LHCN-M2 (cell line): ENCODE data around the gene SYNE1. TPM values are rescaled to one million over a fixed set of nuclear protein-coding genes. Genes with fewer than 3 reads are reported as not detected.

ENCODE experiments used
- DNase-seq: peaks from one replicate; pipeline ENCODE4 v3.0.0-alpha.2; 2012; ENCODE audit warnings: low read depth
- total RNA-seq: library from RNA; depleted of rRNA; stranded (reverse); fragments of >200 nt; gene quantifications from 2 replicates; pipeline ENCODE4 v1.2.3, GENCODE V29; 2014

The SYNE1 gene
- total RNA-seq, 1 experiment from 2014 or later = 55.1 TPM

GRCh38 chr6:152236370-152237097, 400.6 kb downstream of the SYNE1 start:
- no peak for DNase-seq

DNA sequence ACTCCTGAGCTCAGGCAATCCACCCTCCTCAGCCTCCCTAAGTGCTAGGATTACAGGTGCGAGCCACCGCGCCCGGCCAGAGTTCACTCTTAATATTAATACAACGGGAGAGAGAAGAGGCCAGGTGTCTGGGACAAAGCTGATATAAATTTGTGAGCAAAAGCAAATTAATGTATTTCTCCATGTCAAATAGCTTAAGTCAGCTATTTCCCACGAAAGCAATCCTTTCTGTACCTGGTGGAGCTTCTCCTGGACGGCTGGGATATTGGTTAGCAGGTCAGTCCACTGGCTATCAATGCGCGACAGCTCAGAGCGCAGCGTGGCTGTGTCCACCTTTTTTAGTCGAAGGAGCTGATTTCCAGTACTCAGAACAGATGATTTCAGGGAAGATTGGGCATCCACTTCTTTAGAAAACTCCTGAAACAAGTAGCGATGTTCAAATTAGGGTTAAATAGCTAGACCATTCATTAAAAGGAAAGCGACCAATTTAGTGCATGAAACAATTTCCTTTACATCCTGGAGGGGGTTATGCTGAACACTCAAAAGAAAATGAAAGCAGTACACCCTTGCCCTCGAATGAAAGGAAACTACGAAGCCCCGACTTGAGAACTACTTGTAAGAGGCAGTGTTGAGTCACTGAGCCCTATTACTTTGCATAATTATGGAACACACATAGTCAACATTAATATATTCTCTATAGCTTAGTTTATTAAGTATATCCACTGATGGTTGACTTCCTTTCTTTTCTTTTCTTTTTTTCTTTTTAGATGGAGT, 403.4 kb downstream of the SYNE1 start:
- no peak for DNase-seq

GRCh38 chr6:152232501-152233151, 404.5 kb downstream of the SYNE1 start:
- DNase-seq = peak; percentile 25

DNA sequence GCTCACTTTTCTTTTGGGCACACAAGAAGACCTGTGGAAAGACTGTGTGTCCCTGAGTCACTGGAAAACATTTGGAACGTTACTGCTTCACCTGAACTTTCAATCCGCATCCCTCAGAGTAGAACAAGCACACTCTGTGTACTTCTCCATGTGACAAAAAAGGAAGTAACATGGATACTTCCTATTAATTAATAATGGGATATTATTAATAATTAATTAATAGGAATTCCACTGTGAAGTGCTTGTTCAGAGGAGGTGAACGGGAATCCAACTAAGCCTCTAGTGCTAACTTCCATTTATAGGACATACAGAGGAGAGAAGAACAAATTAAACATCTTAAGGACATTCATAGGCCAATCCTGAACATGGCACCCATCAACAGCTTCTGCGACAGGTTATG, 407.8 kb downstream of the SYNE1 start:
- no peak for DNase-seq

- DNase-seq = no peak
Measured at GRCh38 chr6:152226119-152226518, 411.0 kb downstream of the SYNE1 start.

DNA sequence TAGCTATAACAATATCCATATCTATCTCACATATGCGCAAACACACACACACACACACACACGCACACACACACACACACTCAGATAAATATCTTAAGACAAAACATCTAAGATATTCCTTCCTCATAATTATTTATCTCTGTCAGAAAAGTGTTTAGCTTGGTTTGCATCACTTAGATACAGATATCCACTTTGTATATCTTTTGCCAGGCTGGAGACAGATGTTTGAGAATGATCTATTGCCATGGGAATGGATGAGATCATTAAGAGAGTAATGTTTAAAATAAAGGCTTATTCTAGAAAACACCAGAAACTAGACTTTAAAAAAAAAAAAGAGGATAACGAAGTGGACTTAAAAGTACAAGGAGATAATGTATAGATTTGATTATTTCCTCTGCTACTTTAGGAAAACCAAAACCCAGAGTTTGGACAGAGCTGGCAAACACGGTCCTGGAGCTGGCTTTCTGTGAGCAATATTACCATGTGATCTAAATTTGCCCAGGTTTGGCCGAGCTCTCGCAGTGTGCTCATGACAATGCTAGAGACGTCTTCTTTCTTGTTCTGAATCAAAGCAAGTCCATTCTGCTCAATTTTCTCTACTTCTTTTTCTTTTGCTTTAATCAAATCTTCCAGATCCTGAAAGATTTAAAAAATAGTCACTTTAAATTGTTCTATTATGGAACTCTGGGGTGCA, 411.8 kb downstream of the SYNE1 start:
- DNase-seq = peak; percentile 8

DNA sequence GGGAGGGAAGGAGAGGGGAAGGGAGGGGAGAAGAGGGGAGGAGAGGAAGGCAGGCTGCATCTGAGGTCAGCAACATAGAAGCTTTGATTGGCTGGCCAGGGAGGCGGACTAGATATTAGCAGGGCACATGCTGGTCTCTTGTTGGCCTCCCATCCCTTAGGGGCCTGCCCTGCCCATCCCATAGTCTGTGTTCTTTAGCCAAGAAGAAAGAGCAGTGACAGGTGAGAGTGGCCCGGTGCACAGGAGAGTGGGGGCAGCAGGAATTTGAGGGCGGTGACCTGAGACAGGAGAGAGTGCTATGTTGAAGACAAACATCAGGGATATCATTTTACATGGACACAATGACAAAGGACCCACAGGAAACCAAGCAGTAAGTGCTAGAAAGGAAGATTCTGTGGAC, 413.5 kb downstream of the SYNE1 start:
- DNase-seq = no peak

GRCh38 chr6:152221806-152222628, 415.1 kb downstream of the SYNE1 start:
- DNase-seq = no peak

- DNase-seq = no peak
Measured at GRCh38 chr6:152220786-152221185, 416.4 kb downstream of the SYNE1 start.

- no peak for DNase-seq
Measured at GRCh38 chr6:152218887-152219286, 418.3 kb downstream of the SYNE1 start.

DNA sequence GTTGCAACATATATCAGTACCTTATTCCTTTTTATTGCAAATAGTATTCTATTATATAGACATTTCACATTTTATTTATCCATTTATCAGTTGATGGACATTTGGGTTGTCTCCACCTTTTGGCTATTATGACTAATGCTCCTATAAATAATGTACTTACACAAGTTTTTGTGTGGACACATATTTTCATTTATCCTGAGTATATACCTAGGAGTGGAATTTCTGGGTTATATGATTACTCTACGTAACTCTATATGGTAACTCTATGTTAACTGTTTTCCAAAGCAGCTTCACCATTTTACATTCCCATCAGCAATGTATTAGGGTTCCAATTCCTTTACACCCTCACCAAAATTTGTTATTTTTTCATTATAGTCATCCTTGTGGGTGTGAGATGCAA, 424.7 kb downstream of the SYNE1 start:
- no peak for DNase-seq

DNA sequence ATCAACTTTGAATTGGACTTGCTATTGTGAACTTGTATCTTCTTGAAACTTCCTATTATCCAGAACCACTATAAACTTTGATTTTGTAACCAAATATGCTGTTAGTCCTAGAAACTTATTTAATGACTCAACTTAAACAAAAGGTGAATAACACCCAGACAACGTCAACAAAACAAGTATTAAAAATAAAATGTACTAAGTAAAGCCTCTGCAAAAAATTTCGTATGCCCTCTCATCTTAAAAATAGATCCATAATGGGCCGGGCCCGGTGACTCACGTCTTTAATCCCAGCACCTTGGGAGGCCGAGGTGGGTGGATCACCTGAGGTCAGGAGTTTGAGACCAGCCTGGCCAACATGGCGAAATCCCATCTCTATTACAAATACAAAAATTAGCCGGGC, 428.0 kb downstream of the SYNE1 start:
- DNase-seq = no peak

GRCh38 chr6:152207915-152208714, 429.0 kb downstream of the SYNE1 start:
- DNase-seq = no peak

- peak; percentile 29 for DNase-seq
Measured at GRCh38 chr6:152206072-152206818, 430.9 kb downstream of the SYNE1 start.

DNA sequence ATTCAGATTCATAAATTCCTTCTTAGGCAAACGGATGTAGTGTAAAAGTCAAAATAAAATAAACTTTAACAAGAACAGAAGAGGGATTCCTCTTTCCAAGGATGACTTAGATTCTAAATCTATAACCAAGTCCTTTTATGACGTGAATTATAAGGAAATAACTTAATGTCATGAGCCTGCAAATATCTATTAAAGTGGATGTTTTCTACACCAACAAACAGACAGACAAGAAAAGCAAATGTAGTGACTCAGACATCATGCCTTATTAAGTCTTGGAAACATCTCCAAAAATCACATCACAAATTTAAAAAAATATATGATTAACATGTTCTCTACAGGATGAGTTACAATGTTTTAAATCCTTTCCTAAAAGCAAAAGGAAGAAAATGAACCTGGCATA, 432.6 kb downstream of the SYNE1 start:
- no peak for DNase-seq

- DNase-seq = no peak
Measured at GRCh38 chr6:152201120-152201519, 436.0 kb downstream of the SYNE1 start.

- no peak for DNase-seq
Measured at GRCh38 chr6:152195896-152196295, 441.3 kb downstream of the SYNE1 start.

DNA sequence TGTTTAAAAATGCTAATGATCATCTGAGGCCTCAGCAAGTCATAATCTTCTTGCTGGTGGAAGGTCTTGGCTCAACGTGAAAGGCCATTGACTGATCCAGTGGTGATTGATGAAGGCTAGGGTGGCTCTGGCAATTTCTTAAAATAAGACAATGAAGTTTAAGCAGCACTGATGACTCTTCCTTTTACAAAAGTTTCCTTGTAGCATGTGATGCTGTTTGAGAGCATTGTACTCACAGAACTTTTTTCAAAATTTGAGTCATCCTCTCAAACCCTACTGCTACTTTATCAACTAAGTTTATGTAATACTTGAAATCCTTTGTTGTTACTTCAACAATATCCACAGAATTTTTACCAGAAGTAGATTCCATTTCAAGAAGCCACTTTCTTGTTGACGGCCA, 447.4 kb downstream of the SYNE1 start:
- DNase-seq = peak; percentile 24

DNA sequence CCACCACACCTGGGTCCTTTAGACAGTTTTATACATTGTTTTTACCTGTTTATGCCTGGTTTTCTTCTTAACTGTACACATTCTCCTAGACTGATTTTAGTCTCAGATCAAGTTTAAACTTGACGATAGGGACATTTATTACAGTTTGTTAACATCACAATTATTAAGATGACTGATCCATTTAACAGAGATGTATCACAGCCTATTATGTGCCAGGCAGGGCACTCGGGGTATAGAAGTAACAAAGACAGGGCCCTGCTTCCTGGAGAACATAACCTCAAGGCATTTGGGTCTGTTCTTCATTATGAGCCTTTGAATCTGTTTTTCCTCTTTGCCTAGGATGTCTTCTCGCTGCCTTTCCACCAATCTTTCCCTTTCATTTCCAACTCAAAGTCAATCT, 449.2 kb downstream of the SYNE1 start:
- no peak for DNase-seq

GRCh38 chr6:152186840-152187239, 450.3 kb downstream of the SYNE1 start:
- DNase-seq = no peak
